Thoracic aorta (tissue), 2 donors: ENCODE data around the gene EPHX1. TPM values are rescaled to one million over a fixed set of nuclear protein-coding genes. Genes with fewer than 3 reads are reported as not detected.

ENCODE experiments used
- ATAC-seq: fragments of 150-250 bp; one replicate; pipeline ENCODE4 v1.8.0; 2017; ENCODE audit warnings: low read depth; ENCODE audit not compliant: insufficient number of reproducible peaks, low FRiP score
- DNase-seq: peaks from one replicate; pipeline ENCODE4 v3.0.0-alpha.2; 2020; ENCODE audit warnings: low spot score
- H3K27ac ChIP-seq, 2 donors: fragments of 200-600 bp; sonication (generic); 1 replicate in 1 of 2; 2 replicates in 1 of 2; pipeline ENCODE4 v1.5.1; 2016; ENCODE audit warnings: mild to moderate bottlenecking in 2 of 2, moderate library complexity in 2 of 2
- H3K27me3 ChIP-seq: fragments of 200-600 bp; sonication (generic); replicated peaks from 2 replicates; pipeline ENCODE4 v1.6.0; 2016; ENCODE audit warnings: mild to moderate bottlenecking; ENCODE audit not compliant: insufficient read depth
- H3K36me3 ChIP-seq: fragments of 200-600 bp; sonication (generic); one replicate; pipeline ENCODE4 v1.5.1; 2016
- H3K4me1 ChIP-seq, 2 donors: fragments of 200-600 bp; sonication (generic); 1 replicate in 1 of 2; 2 replicates in 1 of 2; pipeline versions ENCODE4 v1.5.1 to v1.6.0; 2016; ENCODE audit warnings: low read depth in 2 of 2, mild to moderate bottlenecking in 1 of 2; ENCODE audit not compliant: control insufficient read depth in 1 of 2
- H3K4me3 ChIP-seq: fragments of 200-600 bp; sonication (generic); 2 replicates; pipeline ENCODE4 v1.5.1; 2016; ENCODE audit warnings: mild to moderate bottlenecking
- H3K9me3 ChIP-seq: fragments of 200-600 bp; sonication (generic); 2 replicates; pipeline ENCODE4 v1.5.1; 2016
- total RNA-seq, 2 donors: library from RNA; depleted of rRNA; stranded (reverse); fragments of >200 nt; gene quantifications; one replicate each; pipeline versions ENCODE4 v1.1.0 to v1.2.3, GENCODE V29; 2016
- TF ChIP-seq, protein P1 (sequence below): fragments of 200-600 bp; sonication (generic); IDR thresholded peaks from one replicate; pipeline ENCODE4 v1.5.1; 2019; ENCODE audit warnings: antibody characterized with exemption

Gene EPHX1
- total RNA-seq, 2 donors from 2014 or later, result 58.9 to 77.6 TPM

- ATAC-seq, result no peak
- H3K4me1 ChIP-seq, result peaks cover 0 to 8% of the 10 kb centered on the region in 2 donors
- H3K27ac ChIP-seq, result no peak overlapping the region
- no peak overlapping the region for H3K4me3 ChIP-seq
- no peak for DNase-seq
- H3K9me3 ChIP-seq, result no peaks in the 10 kb centered on the region
- TF ChIP-seq, protein P1, sequence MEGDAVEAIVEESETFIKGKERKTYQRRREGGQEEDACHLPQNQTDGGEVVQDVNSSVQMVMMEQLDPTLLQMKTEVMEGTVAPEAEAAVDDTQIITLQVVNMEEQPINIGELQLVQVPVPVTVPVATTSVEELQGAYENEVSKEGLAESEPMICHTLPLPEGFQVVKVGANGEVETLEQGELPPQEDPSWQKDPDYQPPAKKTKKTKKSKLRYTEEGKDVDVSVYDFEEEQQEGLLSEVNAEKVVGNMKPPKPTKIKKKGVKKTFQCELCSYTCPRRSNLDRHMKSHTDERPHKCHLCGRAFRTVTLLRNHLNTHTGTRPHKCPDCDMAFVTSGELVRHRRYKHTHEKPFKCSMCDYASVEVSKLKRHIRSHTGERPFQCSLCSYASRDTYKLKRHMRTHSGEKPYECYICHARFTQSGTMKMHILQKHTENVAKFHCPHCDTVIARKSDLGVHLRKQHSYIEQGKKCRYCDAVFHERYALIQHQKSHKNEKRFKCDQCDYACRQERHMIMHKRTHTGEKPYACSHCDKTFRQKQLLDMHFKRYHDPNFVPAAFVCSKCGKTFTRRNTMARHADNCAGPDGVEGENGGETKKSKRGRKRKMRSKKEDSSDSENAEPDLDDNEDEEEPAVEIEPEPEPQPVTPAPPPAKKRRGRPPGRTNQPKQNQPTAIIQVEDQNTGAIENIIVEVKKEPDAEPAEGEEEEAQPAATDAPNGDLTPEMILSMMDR, result no peak
- H3K27me3 ChIP-seq, result no peaks in the 10 kb centered on the region
- peaks cover 31% of the 10 kb centered on the region for H3K36me3 ChIP-seq
Measured at GRCh38 chr1:225842788-225843425, 33.0 kb downstream of the EPHX1 start.

DNA sequence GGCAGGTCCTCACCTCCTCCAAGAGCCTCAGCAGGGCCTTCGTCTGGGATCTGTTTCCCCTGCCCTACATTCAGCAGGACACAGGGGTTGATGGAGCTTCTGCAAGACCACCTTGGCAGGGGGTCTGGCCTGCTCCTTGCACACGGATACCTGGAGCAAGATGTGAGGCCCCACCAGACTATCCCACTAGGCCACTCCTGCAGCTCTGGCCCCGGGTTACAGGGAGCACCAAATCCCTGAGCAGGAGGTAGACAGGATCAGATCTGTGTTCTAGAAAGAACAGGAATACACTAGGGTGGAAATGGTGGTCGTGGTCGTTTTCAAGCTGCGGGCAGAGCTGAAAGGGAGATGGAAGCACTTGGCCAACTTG, 33.5 kb downstream of the EPHX1 start:
- H3K4me1 ChIP-seq, result peaks cover 0 to 8% of the 10 kb centered on the region in 2 donors
- H3K36me3 ChIP-seq, result peaks cover 31% of the 10 kb centered on the region
- no peaks in the 10 kb centered on the region for H3K27me3 ChIP-seq
- DNase-seq, result no peak
- H3K27ac ChIP-seq, result no peak overlapping the region
- no peak for ATAC-seq
- TF ChIP-seq, protein P1, result no peak
- no peak overlapping the region for H3K4me3 ChIP-seq
- no peaks in the 10 kb centered on the region for H3K9me3 ChIP-seq

DNA sequence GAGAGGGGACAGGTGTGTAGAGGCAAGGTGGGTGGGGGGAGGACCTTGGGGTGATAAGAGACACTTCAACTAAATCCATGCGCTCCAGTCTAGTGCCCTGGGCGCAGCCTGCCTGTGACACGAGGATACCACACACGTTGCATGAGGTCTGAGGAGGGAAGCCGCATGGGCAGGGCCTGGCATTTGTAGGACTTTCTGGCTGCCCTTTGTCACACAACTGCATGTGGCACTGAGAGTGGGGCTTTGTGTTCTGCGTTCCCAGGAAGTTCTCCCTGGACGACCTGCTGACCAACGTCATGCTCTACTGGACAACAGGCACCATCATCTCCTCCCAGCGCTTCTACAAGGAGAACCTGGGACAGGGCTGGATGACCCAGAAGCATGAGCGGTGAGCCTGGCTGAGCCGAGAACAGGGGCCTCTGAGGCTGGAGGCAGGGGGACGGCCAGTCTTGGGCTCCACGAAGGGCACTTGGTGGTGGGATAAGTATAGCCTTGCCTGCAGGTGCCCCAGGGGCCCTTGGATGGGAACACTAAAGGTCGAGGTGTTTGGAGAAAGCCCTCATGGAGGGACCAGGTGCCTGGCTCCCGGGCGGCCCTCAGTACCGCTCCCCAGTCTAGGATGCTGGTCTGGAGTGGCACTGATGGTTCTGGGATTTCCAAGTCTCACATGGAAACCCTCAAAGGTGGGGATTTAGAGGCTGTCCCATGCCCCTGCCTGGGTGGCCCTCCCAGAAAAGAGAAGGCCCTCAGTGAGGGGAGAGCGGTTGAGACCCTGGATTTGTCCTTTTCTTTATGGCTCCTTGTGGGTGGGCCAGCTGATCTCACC, 34.5 kb downstream of the EPHX1 start:
- H3K27me3 ChIP-seq, result no peaks in the 10 kb centered on the region
- H3K36me3 ChIP-seq, result peaks cover 30% of the 10 kb centered on the region
- no peak for ATAC-seq
- H3K27ac ChIP-seq, result no peak overlapping the region
- no peak overlapping the region for H3K4me3 ChIP-seq
- TF ChIP-seq, protein P1, result no peak
- peaks cover 0 to 8% of the 10 kb centered on the region in 2 donors for H3K4me1 ChIP-seq
- no peak for DNase-seq
- H3K9me3 ChIP-seq, result no peaks in the 10 kb centered on the region

DNA sequence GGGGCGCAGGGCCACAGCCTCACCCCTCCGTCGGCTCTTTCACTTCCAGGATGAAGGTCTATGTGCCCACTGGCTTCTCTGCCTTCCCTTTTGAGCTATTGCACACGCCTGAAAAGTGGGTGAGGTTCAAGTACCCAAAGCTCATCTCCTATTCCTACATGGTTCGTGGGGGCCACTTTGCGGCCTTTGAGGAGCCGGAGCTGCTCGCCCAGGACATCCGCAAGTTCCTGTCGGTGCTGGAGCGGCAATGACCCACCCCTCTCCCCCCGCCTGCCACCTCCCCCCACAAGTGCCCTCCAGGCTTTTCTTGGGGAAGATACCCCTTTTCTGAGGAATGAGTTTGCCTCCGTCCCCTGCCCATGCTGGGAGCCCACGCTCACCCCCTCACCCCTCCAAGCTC, 35.2 kb downstream of the EPHX1 start:
- ATAC-seq, result no peak
- Histone ChIP-seq H3K27ac (peak overlapping the region in 1 of 2 donors; percentile 21), H3K36me3 (peaks cover 24% of the 10 kb centered on the region), H3K27me3 (no peaks in the 10 kb centered on the region), H3K4me1 (peaks cover 0 to 8% of the 10 kb centered on the region in 2 donors), H3K9me3 (no peaks in the 10 kb centered on the region), H3K4me3 (no peak overlapping the region)
- DNase-seq, result no peak
- TF ChIP-seq, protein P1, result no peak

GRCh38 chr1:225845571-225846259, 35.8 kb downstream of the EPHX1 start:
- DNase-seq (peak; percentile 40), ATAC-seq (no peak)
- H3K36me3 ChIP-seq, result peaks cover 22% of the 10 kb centered on the region
- no peaks in the 10 kb centered on the region for H3K27me3 ChIP-seq
- H3K9me3 ChIP-seq, result no peaks in the 10 kb centered on the region
- no peak overlapping the region for H3K4me3 ChIP-seq
- H3K27ac ChIP-seq, result peak overlapping the region; percentile 21 to 32
- peaks cover 0 to 8% of the 10 kb centered on the region in 2 donors for H3K4me1 ChIP-seq
- TF ChIP-seq, protein P1, result peak; percentile 81
